Spleen (tissue), 11 donors: ENCODE results near the gene LPCAT1. TPM values are rescaled to one million over a fixed set of nuclear protein-coding genes. Genes with fewer than 3 reads are reported as not detected.

Experiments used
- DNase-seq: peaks from one replicate; pipeline ENCODE4 v3.0.0-alpha.2; 2020
- H3K27ac ChIP-seq, 8 donors: fragments of 200-600 bp; sonication (generic) in 7 of 8; 1 replicate in 4 of 8; 2 replicates in 4 of 8; pipeline versions ENCODE4 v1.5.0 to v1.8.0; 2016 to 2021; ENCODE audit warnings: inconsistent platforms in 4 of 8, mild to moderate bottlenecking in 4 of 8, moderate library complexity in 1 of 8
- H3K27me3 ChIP-seq, 7 donors: fragments of 200-600 bp; sonication (generic) in 6 of 7; replicated peaks in 1 of 7; 1 replicate in 4 of 7; 2 replicates in 3 of 7; pipeline versions ENCODE4 v1.5.0 to v1.8.0; 2016 to 2021; ENCODE audit warnings: inconsistent platforms in 3 of 7, mild to moderate bottlenecking in 1 of 7
- H3K36me3 ChIP-seq, 6 donors: fragments of 200-600 bp; sonication (generic) in 5 of 6; 1 replicate in 4 of 6; 2 replicates in 2 of 6; pipeline versions ENCODE4 v1.5.0 to v1.8.0; 2016 to 2021; ENCODE audit warnings: inconsistent platforms in 2 of 6
- H3K4me1 ChIP-seq, 6 donors: fragments of 200-600 bp; sonication (generic) in 5 of 6; 1 replicate in 3 of 6; 2 replicates in 3 of 6; pipeline versions ENCODE4 v1.5.0 to v1.8.0; 2016 to 2021; ENCODE audit warnings: inconsistent platforms in 3 of 6
- H3K4me3 ChIP-seq, 8 donors: fragments of 200-600 bp; sonication (generic) in 7 of 8; 1 replicate in 4 of 8; 2 replicates in 4 of 8; pipeline versions ENCODE4 v1.5.0 to v1.8.0; 2016 to 2021; ENCODE audit warnings: inconsistent platforms in 4 of 8, mild to moderate bottlenecking in 4 of 8, moderate library complexity in 2 of 8
- H3K9me3 ChIP-seq, 8 donors: fragments of 200-600 bp; sonication (generic) in 7 of 8; 1 replicate in 4 of 8; 2 replicates in 4 of 8; pipeline versions ENCODE4 v1.5.0 to v1.8.0; 2016 to 2021; ENCODE audit warnings: inconsistent platforms in 4 of 8
- CTCF ChIP-seq, 11 experiments: fragments of 200-600 bp in 7 of 11; fragments of 450-650 bp in 4 of 11; sonication (generic) in 4 of 11; IDR thresholded peaks in 8 of 11; conservative IDR thresholded peaks in 3 of 11; 1 replicate in 7 of 11; 2 replicates in 4 of 11; pipeline versions ENCODE4 v1.4.0 to v1.8.0; 2016 to 2021; ENCODE audit warnings: antibody characterized with exemption in 11 of 11, inconsistent platforms in 4 of 11, mild to moderate bottlenecking in 1 of 11
- POLR2A ChIP-seq, 3 donors: fragments of 450-650 bp; IDR thresholded peaks; one replicate each; pipeline ENCODE4 v1.5.1; 2017; ENCODE audit warnings: antibody characterized with exemption in 3 of 3, mild to moderate bottlenecking in 1 of 3
- POLR2AphosphoS5 ChIP-seq, 3 donors: sonication (generic); formaldehyde crosslinking; IDR thresholded peaks; one replicate each; pipeline ENCODE4 v1.5.1; 2017; ENCODE audit warnings: antibody characterized with exemption in 3 of 3
- WGBS, 5 donors: extraction: QIAGEN DNeasy Blood & Tissue Kit in 3 of 5; methylation state at CpG; one replicate each; pipeline versions ENCODE4 v1.1.5 to v1.1.7; 2013 to 2018; 5-methylcytosine and 5-hydroxymethylcytosine counted together
- intact Hi-C: fragments of 100-400 bp; cut with DNase I; formaldehyde crosslinking; loops from one replicate; pipeline ENCODE4 v1.15.0; 2023; ENCODE audit warnings: low total_unique reads
- polyA plus RNA-seq, 3 donors: library from polyadenylated mRNA; stranded (reverse); fragments of 200-250 nt; gene quantifications; one replicate each; pipeline ENCODE4 v1.2.1, GENCODE V29; 2013
- total RNA-seq, 7 donors: library from RNA; depleted of rRNA in 3 of 7; stranded (reverse); fragments of >200 nt in 3 of 7; fragmentation: NEBNext Ultra II Directional in 4 of 7; extraction: Animal tissue kit (Norgen Biotek cat#: 25700) in 4 of 7; gene quantifications; one replicate each; pipeline versions ENCODE4 v1.1.0 to v1.2.1, GENCODE V29; 2016 to 2021
- donor health status: healthy with polysubstance abuse.
- donor health status: DM: no; HTN: no; CAD: no; lungs with moderate emphysema.
- donor health status: DM: no; HTN: no; CAD: no.
- donor health status: Bipolar disorder and iron deficiency.
- donor health status: healthy.
- donor health status: DM: no; HTN: no; CAD: no.
- donor health status: DM: yes; HTN: yes; CAD: no.

Gene LPCAT1
- total and polyA plus RNA-seq, 10 donors = 52.2 to 322 (median 174) TPM

DNA sequence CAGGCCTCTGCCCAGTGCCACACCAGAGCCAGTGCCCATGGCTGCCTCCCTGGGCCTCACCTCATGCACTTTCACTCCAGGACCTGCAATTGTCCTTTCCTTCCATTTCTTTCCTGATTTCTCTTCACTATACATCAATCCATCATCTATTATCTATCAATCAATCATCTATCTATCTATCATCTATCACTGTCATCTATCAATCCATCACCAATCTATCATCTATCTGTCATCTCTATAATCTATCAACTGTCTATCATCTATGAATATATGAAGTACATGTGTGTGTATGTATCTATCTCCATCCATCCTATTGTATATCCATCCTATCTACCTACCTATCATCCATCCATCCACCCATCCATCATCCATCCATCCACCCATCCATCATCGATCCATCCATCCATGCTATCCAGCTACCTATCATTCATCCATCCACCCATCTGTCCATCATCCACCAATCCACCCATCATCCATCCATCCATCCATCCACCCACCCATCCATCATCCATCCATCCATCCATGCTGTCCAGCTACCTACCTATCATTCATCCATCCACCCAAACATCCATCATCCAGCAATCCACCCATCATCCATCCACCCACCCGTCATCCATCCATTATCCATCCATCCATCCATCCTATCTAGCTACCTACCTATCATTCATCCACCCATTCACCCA is 105.4 kb downstream of the LPCAT1 start:
- no peaks in the 10 kb centered on the region for H3K9me3 ChIP-seq
- intact Hi-C loops = no loop called here
- peaks cover 0 to 20% (median 0%) of the 10 kb centered on the region in 7 donors for H3K27me3 ChIP-seq
- no peaks in the 10 kb centered on the region for H3K4me1 ChIP-seq
- WGBS, 5 donors = 80 to 93% (median 87%) methylated on average over 2 of the region's 2 CpGs
- no peaks in the 10 kb centered on the region for H3K36me3 ChIP-seq
- H3K27ac ChIP-seq = no peak overlapping the region
- DNase-seq = peak; percentile 3
- no peak for TF ChIP-seq CTCF (IDR thresholded peaks at IDR 0.05 in 8 of 11, conservative IDR thresholded peaks at IDR 0.05 in 3 of 11)
- TF ChIP-seq POLR2A (IDR thresholded peaks at IDR 0.05) = no peak
- TF ChIP-seq POLR2AphosphoS5 (IDR thresholded peaks at IDR 0.05) = no peak
- H3K4me3 ChIP-seq = no peak overlapping the region

GRCh38 chr5:1417586-1418225 is 106.1 kb downstream of the LPCAT1 start:
- Histone ChIP-seq H3K27ac (no peak overlapping the region), H3K36me3 (no peaks in the 10 kb centered on the region), H3K9me3 (no peaks in the 10 kb centered on the region), H3K4me3 (no peak overlapping the region), H3K4me1 (no peaks in the 10 kb centered on the region), H3K27me3 (peaks cover 0 to 22% (median 0%) of the 10 kb centered on the region in 7 donors)
- peak; percentile 64 for DNase-seq
- intact Hi-C loops = no loop called here
- 67 to 77% (median 73%) methylated on average over 5 to 6 of the region's 6 CpGs for WGBS, 5 donors
- TF ChIP-seq CTCF (IDR thresholded peaks at IDR 0.05 in 8 of 11, conservative IDR thresholded peaks at IDR 0.05 in 3 of 11) (no peak), POLR2AphosphoS5 (IDR thresholded peaks at IDR 0.05) (no peak), POLR2A (IDR thresholded peaks at IDR 0.05) (no peak)

DNA sequence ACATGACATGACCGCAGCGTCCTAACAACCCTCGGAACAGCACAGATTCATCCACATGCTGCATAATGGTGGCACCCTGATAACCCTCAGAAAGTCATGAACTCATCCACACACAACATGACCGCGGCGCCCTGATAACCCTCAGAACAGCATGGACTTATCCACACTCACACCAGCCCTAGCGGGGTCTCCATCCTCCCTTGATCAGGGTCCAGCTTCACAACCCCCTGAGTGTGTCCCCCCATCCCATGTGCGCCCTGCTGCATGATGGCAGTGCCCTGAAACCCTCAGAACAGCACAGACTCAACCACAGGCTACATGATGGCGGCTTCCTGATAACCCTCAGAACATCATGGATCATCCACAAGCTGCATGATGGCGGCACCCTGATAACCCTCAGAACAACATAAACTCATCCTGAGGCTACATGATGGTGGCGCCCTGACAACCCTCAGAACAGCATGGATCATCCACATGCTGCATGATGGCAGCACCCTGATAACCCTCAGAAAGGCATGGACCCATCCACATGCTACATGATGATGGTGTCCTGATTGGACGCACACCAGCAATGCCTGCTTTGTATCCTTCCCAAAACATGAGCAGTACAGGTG is 106.8 kb downstream of the LPCAT1 start:
- no peaks in the 10 kb centered on the region for H3K9me3 ChIP-seq
- DNase-seq = peak; percentile 29
- no peak overlapping the region for H3K4me3 ChIP-seq
- 85 to 93% (median 89%) methylated on average over 12 of the region's 12 CpGs for WGBS, 5 donors
- no peaks in the 10 kb centered on the region for H3K4me1 ChIP-seq
- no peaks in the 10 kb centered on the region for H3K36me3 ChIP-seq
- H3K27ac ChIP-seq = no peak overlapping the region
- no peak for TF ChIP-seq POLR2AphosphoS5 (IDR thresholded peaks at IDR 0.05)
- no peak for TF ChIP-seq CTCF (IDR thresholded peaks at IDR 0.05 in 8 of 11, conservative IDR thresholded peaks at IDR 0.05 in 3 of 11)
- TF ChIP-seq POLR2A (IDR thresholded peaks at IDR 0.05) = no peak
- peaks cover 0 to 29% (median 0%) of the 10 kb centered on the region in 7 donors for H3K27me3 ChIP-seq
- intact Hi-C loops = no loop called here
